Measurements from ENCODE around the gene AGPS.
"Not testable (repeated sequence)": the region's sequence is repeated elsewhere in the genome, so short reads cannot be mapped to it uniquely, and the experiment has no call there.

The AGPS gene

DNA sequence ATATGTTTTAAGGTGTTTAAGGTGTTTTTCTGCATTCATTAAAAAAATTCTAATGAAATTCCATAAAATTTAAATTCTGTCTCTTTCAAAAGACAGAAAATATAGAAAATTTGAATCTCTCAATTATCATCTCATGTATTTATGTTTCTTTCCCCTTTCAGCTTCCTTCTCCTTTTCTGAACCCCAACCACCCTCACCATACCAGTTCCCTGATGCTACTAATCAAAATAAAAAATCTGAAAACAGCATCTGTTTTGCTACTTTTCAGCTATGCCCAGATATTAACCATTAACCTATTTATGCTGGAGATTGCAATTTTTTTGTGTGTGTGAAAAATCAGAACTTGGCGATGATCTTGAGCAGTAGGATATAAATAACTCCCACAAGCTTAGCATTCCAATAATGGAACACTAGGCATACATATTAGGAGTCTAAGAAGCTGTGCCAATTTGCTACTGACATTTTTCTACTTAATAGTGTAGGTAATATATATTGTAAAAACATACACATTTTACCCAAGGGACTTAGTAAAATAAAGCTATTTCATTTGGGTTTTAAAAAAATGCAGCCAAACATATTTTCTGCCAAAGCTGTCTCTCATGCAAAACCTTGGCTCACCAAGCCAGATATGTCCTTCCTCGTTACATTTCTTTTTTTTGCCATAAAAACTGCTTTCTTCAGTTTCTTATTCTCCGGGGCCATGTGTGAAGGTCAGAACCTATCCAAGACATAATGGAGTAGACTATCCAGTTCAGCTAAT is 32.6 kb upstream of the AGPS start:
- TF ChIP-seq EZH2phosphoT487 (IDR thresholded peaks at IDR 0.05; ENCODE audit: low read depth) (no peak), CTCF (IDR thresholded peaks at IDR 0.05; ENCODE audit: low read depth, low read length) (no peak)
- Histone ChIP-seq H3K36me3 (replicated peaks; ENCODE audit: low read depth, low read length) (no peaks in the 10 kb centered on the region), H4K20me1 (ENCODE audit: insufficient read depth, low read length) (no peaks in the 10 kb centered on the region), H3K79me2 (ENCODE audit: low read length) (no peaks in the 10 kb centered on the region), H3K4me3 (ENCODE audit: low read length) (no peak overlapping the region), H3K4me2 (ENCODE audit: low read length) (no peak overlapping the region), H3K4me1 (ENCODE audit: low read length) (no peaks in the 10 kb centered on the region), H3K9ac (ENCODE audit: low read length) (no peak overlapping the region), H3K27ac (ENCODE audit: low read length) (no peak overlapping the region), H3K27me3 (ENCODE audit: low read depth, low read length) (no peaks in the 10 kb centered on the region), H2AFZ (ENCODE audit: low read depth, low read length) (no peak overlapping the region), H3K9me3 (ENCODE audit: insufficient read depth, low read length) (no peaks in the 10 kb centered on the region)

DNA sequence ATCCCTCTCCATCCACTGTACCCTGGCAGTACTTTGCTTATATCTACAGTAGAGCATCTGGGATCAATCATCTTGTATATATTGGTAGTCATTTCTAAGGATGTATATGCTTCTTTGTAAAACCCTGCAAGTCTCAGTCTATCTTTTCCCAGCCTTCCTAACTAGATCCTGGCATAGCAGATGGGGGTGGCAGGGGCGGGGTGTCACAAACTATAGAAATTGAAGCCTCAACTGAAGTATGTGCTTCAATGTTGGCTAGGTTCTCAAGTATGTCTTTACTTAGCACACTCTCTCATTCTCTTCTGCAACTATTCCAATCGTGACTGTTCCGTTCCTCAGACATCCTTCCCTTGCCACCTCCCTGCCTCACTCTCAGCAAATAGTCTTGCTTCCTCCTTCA is 30.1 kb upstream of the AGPS start:
- H3K9ac ChIP-seq (ENCODE audit: low read length), result no peak overlapping the region
- H3K9me3 ChIP-seq (ENCODE audit: insufficient read depth, low read length), result no peaks in the 10 kb centered on the region
- H4K20me1 ChIP-seq (ENCODE audit: insufficient read depth, low read length), result no peaks in the 10 kb centered on the region
- H3K4me2 ChIP-seq (ENCODE audit: low read length), result no peak overlapping the region
- H3K27me3 ChIP-seq (ENCODE audit: low read depth, low read length), result no peaks in the 10 kb centered on the region; the same call in 1 of the 2 replicates
- H2AFZ ChIP-seq (ENCODE audit: low read depth, low read length), result no peak overlapping the region
- H3K4me1 ChIP-seq (ENCODE audit: low read length), result no peaks in the 10 kb centered on the region
- no peaks in the 10 kb centered on the region for H3K79me2 ChIP-seq (ENCODE audit: low read length)
- H3K36me3 ChIP-seq (replicated peaks; ENCODE audit: low read depth, low read length), result no peaks in the 10 kb centered on the region
- no peak overlapping the region for H3K27ac ChIP-seq (ENCODE audit: low read length)
- TF ChIP-seq CTCF (IDR thresholded peaks at IDR 0.05; ENCODE audit: low read depth, low read length) (no peak), EZH2phosphoT487 (IDR thresholded peaks at IDR 0.05; ENCODE audit: low read depth) (no peak)
- no peak overlapping the region for H3K4me3 ChIP-seq (ENCODE audit: low read length)

GRCh38 chr2:177363332-177363731 is 29.2 kb upstream of the AGPS start:
- TF ChIP-seq EZH2phosphoT487 (IDR thresholded peaks at IDR 0.05; ENCODE audit: low read depth), result no peak
- no peak for TF ChIP-seq CTCF (IDR thresholded peaks at IDR 0.05; ENCODE audit: low read depth, low read length)
- H2AFZ ChIP-seq (ENCODE audit: low read depth, low read length), result no peak overlapping the region
- no peak overlapping the region for H3K27ac ChIP-seq (ENCODE audit: low read length)
- H3K27me3 ChIP-seq (ENCODE audit: low read depth, low read length), result no peaks in the 10 kb centered on the region; the same call in 1 of the 2 replicates
- no peak overlapping the region for H3K4me3 ChIP-seq (ENCODE audit: low read length)
- no peak overlapping the region for H3K4me2 ChIP-seq (ENCODE audit: low read length)
- H3K9me3 ChIP-seq (ENCODE audit: insufficient read depth, low read length), result no peaks in the 10 kb centered on the region
- H3K4me1 ChIP-seq (ENCODE audit: low read length), result no peaks in the 10 kb centered on the region
- H4K20me1 ChIP-seq (ENCODE audit: insufficient read depth, low read length), result no peaks in the 10 kb centered on the region
- no peaks in the 10 kb centered on the region for H3K36me3 ChIP-seq (replicated peaks; ENCODE audit: low read depth, low read length)
- H3K79me2 ChIP-seq (ENCODE audit: low read length), result no peaks in the 10 kb centered on the region
- no peak overlapping the region for H3K9ac ChIP-seq (ENCODE audit: low read length)

DNA sequence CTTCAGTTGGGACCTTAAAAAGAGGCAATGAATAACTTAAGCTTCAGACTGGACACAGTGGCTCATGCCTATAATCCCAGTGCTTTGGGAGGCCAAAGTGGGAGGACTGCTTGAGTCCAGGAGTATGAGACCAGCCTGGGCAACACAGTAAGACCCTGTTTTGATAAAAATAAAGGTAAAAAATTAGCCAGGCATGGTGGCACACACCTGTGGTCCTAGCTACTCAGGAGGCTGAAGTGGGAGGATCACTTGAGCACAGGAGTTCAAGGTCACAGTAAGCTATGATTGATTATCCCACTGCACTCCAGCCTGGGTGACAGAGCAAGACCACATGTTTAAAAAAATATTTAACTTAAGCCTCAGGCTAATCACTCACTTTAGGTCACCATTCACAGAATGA is 26.8 kb upstream of the AGPS start:
- not testable (repeated sequence) for H3K4me1 ChIP-seq (ENCODE audit: low read length); H3K36me3 ChIP-seq (replicated peaks; ENCODE audit: low read depth, low read length); H2AFZ ChIP-seq (ENCODE audit: low read depth, low read length); H3K27me3 ChIP-seq (ENCODE audit: low read depth, low read length); H3K27ac ChIP-seq (ENCODE audit: low read length); H3K9ac ChIP-seq (ENCODE audit: low read length); H3K79me2 ChIP-seq (ENCODE audit: low read length); H4K20me1 ChIP-seq (ENCODE audit: insufficient read depth, low read length); H3K4me2 ChIP-seq (ENCODE audit: low read length); H3K9me3 ChIP-seq (ENCODE audit: insufficient read depth, low read length); H3K4me3 ChIP-seq (ENCODE audit: low read length)

GRCh38 chr2:177368023-177368422 is 24.6 kb upstream of the AGPS start:
- not testable (repeated sequence) for H3K9me3 ChIP-seq (ENCODE audit: insufficient read depth, low read length); H3K27me3 ChIP-seq (ENCODE audit: low read depth, low read length); H3K9ac ChIP-seq (ENCODE audit: low read length); H3K4me1 ChIP-seq (ENCODE audit: low read length); H2AFZ ChIP-seq (ENCODE audit: low read depth, low read length); H3K79me2 ChIP-seq (ENCODE audit: low read length); H3K4me3 ChIP-seq (ENCODE audit: low read length); H3K4me2 ChIP-seq (ENCODE audit: low read length); H4K20me1 ChIP-seq (ENCODE audit: insufficient read depth, low read length); H3K36me3 ChIP-seq (replicated peaks; ENCODE audit: low read depth, low read length); H3K27ac ChIP-seq (ENCODE audit: low read length)

Data from OCI-LY3 (cell line).